ENCODE data around the gene DEFB132. TPM values are rescaled to one million over a fixed set of nuclear protein-coding genes. Genes with fewer than 3 reads are reported as not detected.

The DEFB132 gene
- polyA plus RNA-seq, 4 donors, result 0.03 TPM; not detected in 3

DNA sequence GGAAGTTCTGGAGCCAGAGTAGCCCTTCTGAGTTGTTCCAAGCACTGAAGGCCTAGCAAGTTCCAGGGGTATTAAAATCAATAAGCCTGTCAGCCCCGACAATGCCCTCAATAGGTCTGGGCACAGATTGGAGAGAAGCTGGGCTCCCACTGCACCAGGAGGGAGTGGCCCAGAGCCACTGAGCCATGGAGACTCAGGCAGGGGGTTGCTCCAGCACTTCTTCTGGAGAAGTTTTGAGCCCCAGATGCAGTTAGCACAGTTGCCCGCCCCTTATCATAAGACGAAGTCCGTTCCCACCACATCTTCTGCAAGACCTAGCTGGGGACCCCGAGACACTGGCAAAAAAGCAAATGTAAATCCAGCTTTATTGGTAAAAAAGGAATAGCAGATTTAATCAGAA, 13.0 kb downstream of the DEFB132 start:
- Histone ChIP-seq H3K4me3 (ENCODE audit: low read depth in 1 of 3, low read length in 3 of 3) (no peak overlapping the region), H3K27me3 (ENCODE audit: control insufficient read depth in 3 of 3, insufficient read depth in 3 of 3, low read length in 3 of 3) (no peaks in the 10 kb centered on the region), H3K4me1 (ENCODE audit: control insufficient read depth in 3 of 3, insufficient read depth in 2 of 3, low read depth in 1 of 3, low read length in 2 of 3) (peaks cover 0 to 5% (median 2%) of the 10 kb centered on the region in 3 donors), H3K36me3 (ENCODE audit: control insufficient read depth in 3 of 3, insufficient read depth in 2 of 3, low read depth in 1 of 3, low read length in 3 of 3) (peaks cover 0 to 12% (median 0%) of the 10 kb centered on the region in 3 donors), H3K27ac (ENCODE audit: low read depth in 1 of 3, low read length in 2 of 3) (no peak overlapping the region), H3K9me3 (ENCODE audit: control insufficient read depth in 2 of 2, insufficient read depth in 1 of 2, low read depth in 1 of 2, low read length in 1 of 2) (no peaks in the 10 kb centered on the region)
- FAIRE-seq (no peak), DNase-seq (no peak)
- WGBS, 3 donors, result 79 to 89% (median 88%) methylated on average over 5 of the region's 5 CpGs

DNA sequence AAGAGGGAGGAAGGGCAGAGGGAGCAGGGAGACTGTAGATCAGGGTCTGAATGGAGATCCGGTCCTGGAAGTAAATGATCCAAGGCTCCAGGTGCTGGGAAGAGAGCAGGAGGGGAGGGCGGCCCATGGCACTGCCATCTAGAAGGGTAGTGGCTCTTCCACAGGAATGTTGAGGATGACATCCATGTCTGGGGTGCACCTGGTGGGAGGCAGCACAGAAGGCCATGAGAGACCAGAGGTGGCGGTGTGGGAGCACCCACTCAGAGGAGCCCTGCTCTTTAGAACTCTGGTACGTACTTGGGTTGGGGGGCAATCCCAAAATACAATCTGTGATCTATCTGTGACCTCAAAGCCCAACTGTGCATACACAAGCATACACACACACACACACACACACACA, 13.5 kb downstream of the DEFB132 start:
- no peak overlapping the region for H3K4me3 ChIP-seq (ENCODE audit: low read depth in 1 of 3, low read length in 3 of 3)
- WGBS, 3 donors, result 92 to 95% (median 95%) methylated on average over 4 of the region's 4 CpGs
- H3K4me1 ChIP-seq (ENCODE audit: control insufficient read depth in 3 of 3, insufficient read depth in 2 of 3, low read depth in 1 of 3, low read length in 2 of 3), result peaks cover 0 to 5% (median 2%) of the 10 kb centered on the region in 3 donors
- H3K27me3 ChIP-seq (ENCODE audit: control insufficient read depth in 3 of 3, insufficient read depth in 3 of 3, low read length in 3 of 3), result no peaks in the 10 kb centered on the region
- H3K36me3 ChIP-seq (ENCODE audit: control insufficient read depth in 3 of 3, insufficient read depth in 2 of 3, low read depth in 1 of 3, low read length in 3 of 3), result peaks cover 0 to 18% (median 0%) of the 10 kb centered on the region in 3 donors
- no peaks in the 10 kb centered on the region for H3K9me3 ChIP-seq (ENCODE audit: control insufficient read depth in 2 of 2, insufficient read depth in 1 of 2, low read depth in 1 of 2, low read length in 1 of 2)
- no peak for FAIRE-seq
- no peak for DNase-seq
- no peak overlapping the region for H3K27ac ChIP-seq (ENCODE audit: low read depth in 1 of 3, low read length in 2 of 3)

DNA sequence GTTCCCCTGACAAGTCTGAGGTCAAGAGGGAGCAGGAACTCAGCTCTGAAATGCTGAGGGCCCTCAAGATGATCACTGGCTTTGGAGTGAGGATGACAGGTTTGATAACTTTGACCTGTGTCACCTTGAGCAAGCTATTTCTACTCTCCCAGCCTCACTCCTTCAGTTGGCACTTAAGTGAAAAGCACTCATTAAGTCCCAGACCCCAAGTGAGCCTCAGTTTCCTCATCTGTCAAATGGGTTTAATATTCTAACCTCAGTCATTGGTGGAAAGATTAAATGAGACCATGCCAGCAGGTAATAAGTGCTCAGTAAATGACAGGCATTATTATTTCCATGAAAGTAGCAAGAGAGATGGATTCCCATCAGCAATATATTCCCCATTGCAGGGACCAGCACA, 14.0 kb downstream of the DEFB132 start:
- Histone ChIP-seq H3K9me3 (ENCODE audit: control insufficient read depth in 2 of 2, insufficient read depth in 1 of 2, low read depth in 1 of 2, low read length in 1 of 2) (no peaks in the 10 kb centered on the region), H3K36me3 (ENCODE audit: control insufficient read depth in 3 of 3, insufficient read depth in 2 of 3, low read depth in 1 of 3, low read length in 3 of 3) (peaks cover 0 to 20% (median 0%) of the 10 kb centered on the region in 3 donors), H3K27me3 (ENCODE audit: control insufficient read depth in 3 of 3, insufficient read depth in 3 of 3, low read length in 3 of 3) (no peaks in the 10 kb centered on the region), H3K4me3 (ENCODE audit: low read depth in 1 of 3, low read length in 3 of 3) (no peak overlapping the region), H3K27ac (ENCODE audit: low read depth in 1 of 3, low read length in 2 of 3) (no peak overlapping the region), H3K4me1 (ENCODE audit: control insufficient read depth in 3 of 3, insufficient read depth in 2 of 3, low read depth in 1 of 3, low read length in 2 of 3) (peaks cover 0 to 5% (median 2%) of the 10 kb centered on the region in 3 donors)
- FAIRE-seq (no peak), DNase-seq (no peak)

- Histone ChIP-seq H3K27me3 (ENCODE audit: control insufficient read depth in 3 of 3, insufficient read depth in 3 of 3, low read length in 3 of 3) (no peaks in the 10 kb centered on the region), H3K4me1 (ENCODE audit: control insufficient read depth in 3 of 3, insufficient read depth in 2 of 3, low read depth in 1 of 3, low read length in 2 of 3) (no peaks in the 10 kb centered on the region), H3K4me3 (ENCODE audit: low read depth in 1 of 3, low read length in 3 of 3) (no peak overlapping the region), H3K27ac (ENCODE audit: low read depth in 1 of 3, low read length in 2 of 3) (no peak overlapping the region), H3K36me3 (ENCODE audit: control insufficient read depth in 3 of 3, insufficient read depth in 2 of 3, low read depth in 1 of 3, low read length in 3 of 3) (peaks cover 0 to 32% (median 0%) of the 10 kb centered on the region in 3 donors), H3K9me3 (ENCODE audit: control insufficient read depth in 2 of 2, insufficient read depth in 1 of 2, low read depth in 1 of 2, low read length in 1 of 2) (no peaks in the 10 kb centered on the region)
- DNase-seq (no peak), FAIRE-seq (no peak)
These were observed 15.2 kb downstream of the DEFB132 start for GRCh38 chr20:272718-273117.

GRCh38 chr20:273884-274283, 16.4 kb downstream of the DEFB132 start:
- Histone ChIP-seq H3K27me3 (ENCODE audit: control insufficient read depth in 3 of 3, insufficient read depth in 3 of 3, low read length in 3 of 3) (no peaks in the 10 kb centered on the region), H3K9me3 (ENCODE audit: control insufficient read depth in 2 of 2, insufficient read depth in 1 of 2, low read depth in 1 of 2, low read length in 1 of 2) (no peaks in the 10 kb centered on the region), H3K4me1 (ENCODE audit: control insufficient read depth in 3 of 3, insufficient read depth in 2 of 3, low read depth in 1 of 3, low read length in 2 of 3) (no peaks in the 10 kb centered on the region), H3K36me3 (ENCODE audit: control insufficient read depth in 3 of 3, insufficient read depth in 2 of 3, low read depth in 1 of 3, low read length in 3 of 3) (peaks cover 0 to 41% (median 2%) of the 10 kb centered on the region in 3 donors), H3K4me3 (ENCODE audit: low read depth in 1 of 3, low read length in 3 of 3) (no peak overlapping the region), H3K27ac (ENCODE audit: low read depth in 1 of 3, low read length in 2 of 3) (no peak overlapping the region)
- FAIRE-seq (no peak), DNase-seq (no peak)
- 55 to 73% (median 66%) methylated on average over 3 of the region's 3 CpGs for WGBS, 3 donors

GRCh38 chr20:275791-276190, 18.3 kb downstream of the DEFB132 start:
- DNase-seq (no peak), FAIRE-seq (no peak)
- 86 to 94% (median 90%) methylated on average over 7 of the region's 7 CpGs for WGBS, 3 donors
- no peaks in the 10 kb centered on the region for H3K4me1 ChIP-seq (ENCODE audit: control insufficient read depth in 3 of 3, insufficient read depth in 2 of 3, low read depth in 1 of 3, low read length in 2 of 3)
- no peak overlapping the region for H3K4me3 ChIP-seq (ENCODE audit: low read depth in 1 of 3, low read length in 3 of 3)
- H3K27ac ChIP-seq (ENCODE audit: low read depth in 1 of 3, low read length in 2 of 3), result no peak overlapping the region
- H3K36me3 ChIP-seq (ENCODE audit: control insufficient read depth in 3 of 3, insufficient read depth in 2 of 3, low read depth in 1 of 3, low read length in 3 of 3), result peaks cover 0 to 40% (median 2%) of the 10 kb centered on the region in 3 donors
- H3K27me3 ChIP-seq (ENCODE audit: control insufficient read depth in 3 of 3, insufficient read depth in 3 of 3, low read length in 3 of 3), result no peaks in the 10 kb centered on the region
- no peaks in the 10 kb centered on the region for H3K9me3 ChIP-seq (ENCODE audit: control insufficient read depth in 2 of 2, insufficient read depth in 1 of 2, low read depth in 1 of 2, low read length in 1 of 2)

DNA sequence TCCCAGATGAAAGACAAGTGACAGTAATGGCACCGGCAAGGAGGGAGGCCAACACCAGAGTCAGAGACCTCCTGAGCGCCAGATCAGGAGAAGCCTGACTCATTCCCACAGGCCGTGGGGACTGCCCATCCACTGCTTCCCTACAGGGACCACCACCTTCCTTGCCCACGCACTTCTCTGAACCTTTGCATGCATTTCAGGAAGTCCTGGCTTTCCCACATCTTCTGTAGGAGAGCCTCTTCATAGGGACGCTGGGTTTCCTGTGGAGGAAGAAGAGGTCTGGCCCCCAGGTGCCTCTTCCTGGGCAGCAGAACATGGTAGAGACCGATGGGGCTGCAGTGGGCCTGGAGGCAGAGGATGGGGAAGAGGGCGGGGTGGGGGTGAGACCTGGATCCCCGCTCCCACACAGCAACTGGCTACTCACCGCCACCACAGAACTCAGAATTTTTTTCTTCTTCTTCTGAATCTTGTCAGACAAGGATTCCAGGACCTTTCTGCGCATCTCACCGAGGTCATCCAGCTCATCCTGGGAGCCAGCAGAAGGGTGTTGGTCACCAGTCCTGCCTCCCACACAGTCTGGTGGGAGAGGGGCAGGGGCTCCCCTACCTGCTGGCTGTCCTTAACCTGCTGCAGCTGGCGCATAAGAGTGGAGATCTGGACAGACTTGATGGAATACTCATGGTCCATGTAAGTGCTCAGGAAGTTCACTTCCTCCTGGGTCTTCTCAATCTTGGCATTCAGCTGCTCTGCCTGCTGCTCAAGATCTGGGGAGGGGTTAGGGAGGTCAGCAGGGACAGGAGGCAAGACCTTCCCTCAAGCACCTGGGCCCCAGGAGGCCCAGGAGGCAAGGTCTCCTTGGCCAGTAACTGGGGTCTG, 19.3 kb downstream of the DEFB132 start:
- Histone ChIP-seq H3K9me3 (ENCODE audit: control insufficient read depth in 2 of 2, insufficient read depth in 1 of 2, low read depth in 1 of 2, low read length in 1 of 2) (no peaks in the 10 kb centered on the region), H3K4me1 (ENCODE audit: control insufficient read depth in 3 of 3, insufficient read depth in 2 of 3, low read depth in 1 of 3, low read length in 2 of 3) (no peaks in the 10 kb centered on the region), H3K4me3 (ENCODE audit: low read depth in 1 of 3, low read length in 3 of 3) (no peak overlapping the region), H3K27me3 (ENCODE audit: control insufficient read depth in 3 of 3, insufficient read depth in 3 of 3, low read length in 3 of 3) (no peaks in the 10 kb centered on the region), H3K27ac (ENCODE audit: low read depth in 1 of 3, low read length in 2 of 3) (no peak overlapping the region), H3K36me3 (ENCODE audit: control insufficient read depth in 3 of 3, insufficient read depth in 2 of 3, low read depth in 1 of 3, low read length in 3 of 3) (peaks cover 0 to 44% (median 2%) of the 10 kb centered on the region in 3 donors)
- DNase-seq (no peak), FAIRE-seq (no peak)
- 91 to 98% (median 96%) methylated on average over 12 of the region's 12 CpGs for WGBS, 3 donors

GRCh38 chr20:277496-277781, 19.9 kb downstream of the DEFB132 start:
- no peak overlapping the region for H3K27ac ChIP-seq (ENCODE audit: low read depth in 1 of 3, low read length in 2 of 3)
- 28 to 41% (median 29%) methylated on average over 2 to 3 of the region's 3 CpGs for WGBS, 3 donors
- FAIRE-seq, result no peak
- no peaks in the 10 kb centered on the region for H3K9me3 ChIP-seq (ENCODE audit: control insufficient read depth in 2 of 2, insufficient read depth in 1 of 2, low read depth in 1 of 2, low read length in 1 of 2)
- H3K4me3 ChIP-seq (ENCODE audit: low read depth in 1 of 3, low read length in 3 of 3), result no peak overlapping the region
- H3K4me1 ChIP-seq (ENCODE audit: control insufficient read depth in 3 of 3, insufficient read depth in 2 of 3, low read depth in 1 of 3, low read length in 2 of 3), result no peaks in the 10 kb centered on the region
- DNase-seq, result no peak
- no peaks in the 10 kb centered on the region for H3K27me3 ChIP-seq (ENCODE audit: control insufficient read depth in 3 of 3, insufficient read depth in 3 of 3, low read length in 3 of 3)
- H3K36me3 ChIP-seq (ENCODE audit: control insufficient read depth in 3 of 3, insufficient read depth in 2 of 3, low read depth in 1 of 3, low read length in 3 of 3), result peaks cover 0 to 44% (median 2%) of the 10 kb centered on the region in 3 donors

GRCh38 chr20:278181-278580, 20.7 kb downstream of the DEFB132 start:
- peaks cover 0 to 44% (median 2%) of the 10 kb centered on the region in 3 donors for H3K36me3 ChIP-seq (ENCODE audit: control insufficient read depth in 3 of 3, insufficient read depth in 2 of 3, low read depth in 1 of 3, low read length in 3 of 3)
- FAIRE-seq, result no peak
- no peak for DNase-seq

More at GRCh38 chr20:278181-278580, 20.7 kb downstream of the DEFB132 start:
- H3K27me3 ChIP-seq (ENCODE audit: control insufficient read depth in 3 of 3, insufficient read depth in 3 of 3, low read length in 3 of 3), result no peaks in the 10 kb centered on the region
- H3K4me1 ChIP-seq (ENCODE audit: control insufficient read depth in 3 of 3, insufficient read depth in 2 of 3, low read depth in 1 of 3, low read length in 2 of 3), result no peaks in the 10 kb centered on the region
- H3K27ac ChIP-seq (ENCODE audit: low read depth in 1 of 3, low read length in 2 of 3), result no peak overlapping the region
- no peaks in the 10 kb centered on the region for H3K9me3 ChIP-seq (ENCODE audit: control insufficient read depth in 2 of 2, insufficient read depth in 1 of 2, low read depth in 1 of 2, low read length in 1 of 2)
- H3K4me3 ChIP-seq (ENCODE audit: low read depth in 1 of 3, low read length in 3 of 3), result no peak overlapping the region
- WGBS, 3 donors, result 81 to 96% (median 91%) methylated on average over 5 of the region's 5 CpGs
